Upper lobe of left lung (tissue), 6 donors: Measurements from ENCODE around the gene CRB1. TPM values are rescaled to one million over a fixed set of nuclear protein-coding genes. Genes with fewer than 3 reads are reported as not detected.
"Not testable (repeated sequence)": the region's sequence is repeated elsewhere in the genome, so short reads cannot be mapped to it uniquely, and the experiment has no call there.

Source experiments
- ATAC-seq, 2 donors: fragments of 200-7000 bp; cut with Tn5 transposase; one replicate each; pipeline ENCODE4 v1.9.1; 2022; ENCODE audit warnings: mild to moderate bottlenecking in 2 of 2, moderate library complexity in 2 of 2; ENCODE audit not compliant: low FRiP score in 2 of 2
- DNase-seq, 2 donors: peaks; one replicate each; pipeline ENCODE4 v3.0.0-alpha.2; 2019 to 2020
- H3K27ac ChIP-seq, 4 donors: fragments of 200-600 bp; sonication (generic); one replicate each; pipeline ENCODE4 v1.5.1; 2016 to 2019
- H3K27me3 ChIP-seq, 4 donors: fragments of 200-600 bp; sonication (generic); one replicate each; pipeline ENCODE4 v1.5.1; 2017 to 2019
- H3K36me3 ChIP-seq, 4 donors: fragments of 200-600 bp; sonication (generic); one replicate each; pipeline ENCODE4 v1.5.1; 2016 to 2019
- H3K4me1 ChIP-seq, 4 donors: fragments of 200-600 bp; sonication (generic); one replicate each; pipeline ENCODE4 v1.5.1; 2018 to 2019
- H3K4me3 ChIP-seq, 4 donors: fragments of 200-600 bp; sonication (generic); one replicate each; pipeline ENCODE4 v1.5.1; 2017 to 2019; ENCODE audit warnings: mild to moderate bottlenecking in 2 of 4, moderate library complexity in 1 of 4
- H3K9me3 ChIP-seq, 4 donors: fragments of 200-600 bp; sonication (generic); one replicate each; pipeline ENCODE4 v1.5.1; 2018 to 2019
- EP300 ChIP-seq, 4 donors: sonication (generic); formaldehyde crosslinking; IDR thresholded peaks; one replicate each; pipeline ENCODE4 v1.5.1; 2017; ENCODE audit warnings: antibody characterized with exemption in 4 of 4, control low read depth in 2 of 4
- POLR2A ChIP-seq, 4 donors: fragments of 450-650 bp; IDR thresholded peaks; one replicate each; pipeline ENCODE4 v1.5.1; 2016 to 2017; ENCODE audit warnings: antibody characterized with exemption in 4 of 4, mild to moderate bottlenecking in 2 of 4
- POLR2AphosphoS5 ChIP-seq, 2 donors: sonication (generic); formaldehyde crosslinking; IDR thresholded peaks; one replicate each; pipeline ENCODE4 v1.5.1; 2017; ENCODE audit warnings: antibody characterized with exemption in 2 of 2
- WGBS, 2 donors: methylation state at CpG; one replicate each; pipeline ENCODE4 v1.1.5; 2017 to 2018; 5-methylcytosine and 5-hydroxymethylcytosine counted together
- total RNA-seq, 6 donors: library from RNA; depleted of rRNA in 4 of 6; stranded (reverse); fragments of >200 nt in 4 of 6; gene quantifications; one replicate each; pipeline versions ENCODE4 v1.1.0 to v1.2.1, GENCODE V29; 2016 to 2021
- TF ChIP-seq, protein P1 (sequence below), 6 experiments: fragments of 450-650 bp in 4 of 6; fragments of 200-600 bp in 2 of 6; sonication (generic) in 2 of 6; IDR thresholded peaks; one replicate each; pipeline ENCODE4 v1.5.1; 2016 to 2019; ENCODE audit warnings: antibody characterized with exemption in 6 of 6
- donor health status: DM: no; HTN: no; CAD: no; lungs with moderate emphysema.
- donor health status: DM: no; HTN: yes; CAD: no; lungs with severe emphysema.

The CRB1 gene
- total RNA-seq, 6 donors from 2014 or later, result 0.11 to 0.98 (median 0.15) TPM; not detected in 1

DNA sequence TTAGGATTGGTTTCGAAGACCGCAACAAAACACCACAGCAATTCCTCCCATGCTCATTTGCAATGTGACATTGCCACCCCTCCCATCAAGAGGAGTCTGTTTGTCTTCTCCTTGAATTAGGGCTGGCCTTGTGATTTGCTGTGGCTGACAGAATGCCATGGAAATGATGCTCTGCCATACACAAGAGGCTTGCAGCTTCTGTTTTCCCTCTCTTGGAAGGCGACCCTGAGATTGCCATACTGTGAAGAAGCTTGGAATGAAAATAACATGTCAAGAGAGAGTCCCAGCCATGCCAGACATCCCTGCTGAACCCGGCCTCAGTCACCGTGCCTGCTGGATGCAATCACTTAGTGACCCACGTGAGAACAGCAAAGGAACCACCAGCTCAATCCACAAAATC is 212.4 kb downstream of the CRB1 start:
- Histone ChIP-seq H3K27me3 (no peaks in the 10 kb centered on the region), H3K4me1 (no peaks in the 10 kb centered on the region), H3K36me3 (no peaks in the 10 kb centered on the region), H3K9me3 (no peaks in the 10 kb centered on the region), H3K27ac (no peak overlapping the region), H3K4me3 (no peak overlapping the region)
- no peak for ATAC-seq
- DNase-seq, result no peak
- 77 to 82% methylated on average over 6 of the region's 6 CpGs for WGBS, 2 donors
- TF ChIP-seq, protein P1, sequence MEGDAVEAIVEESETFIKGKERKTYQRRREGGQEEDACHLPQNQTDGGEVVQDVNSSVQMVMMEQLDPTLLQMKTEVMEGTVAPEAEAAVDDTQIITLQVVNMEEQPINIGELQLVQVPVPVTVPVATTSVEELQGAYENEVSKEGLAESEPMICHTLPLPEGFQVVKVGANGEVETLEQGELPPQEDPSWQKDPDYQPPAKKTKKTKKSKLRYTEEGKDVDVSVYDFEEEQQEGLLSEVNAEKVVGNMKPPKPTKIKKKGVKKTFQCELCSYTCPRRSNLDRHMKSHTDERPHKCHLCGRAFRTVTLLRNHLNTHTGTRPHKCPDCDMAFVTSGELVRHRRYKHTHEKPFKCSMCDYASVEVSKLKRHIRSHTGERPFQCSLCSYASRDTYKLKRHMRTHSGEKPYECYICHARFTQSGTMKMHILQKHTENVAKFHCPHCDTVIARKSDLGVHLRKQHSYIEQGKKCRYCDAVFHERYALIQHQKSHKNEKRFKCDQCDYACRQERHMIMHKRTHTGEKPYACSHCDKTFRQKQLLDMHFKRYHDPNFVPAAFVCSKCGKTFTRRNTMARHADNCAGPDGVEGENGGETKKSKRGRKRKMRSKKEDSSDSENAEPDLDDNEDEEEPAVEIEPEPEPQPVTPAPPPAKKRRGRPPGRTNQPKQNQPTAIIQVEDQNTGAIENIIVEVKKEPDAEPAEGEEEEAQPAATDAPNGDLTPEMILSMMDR (IDR thresholded peaks at IDR 0.05), result no peak
- TF ChIP-seq POLR2AphosphoS5 (IDR thresholded peaks at IDR 0.05), result no peak
- no peak for TF ChIP-seq POLR2A (IDR thresholded peaks at IDR 0.05)
- no peak for TF ChIP-seq EP300 (IDR thresholded peaks at IDR 0.05)

DNA sequence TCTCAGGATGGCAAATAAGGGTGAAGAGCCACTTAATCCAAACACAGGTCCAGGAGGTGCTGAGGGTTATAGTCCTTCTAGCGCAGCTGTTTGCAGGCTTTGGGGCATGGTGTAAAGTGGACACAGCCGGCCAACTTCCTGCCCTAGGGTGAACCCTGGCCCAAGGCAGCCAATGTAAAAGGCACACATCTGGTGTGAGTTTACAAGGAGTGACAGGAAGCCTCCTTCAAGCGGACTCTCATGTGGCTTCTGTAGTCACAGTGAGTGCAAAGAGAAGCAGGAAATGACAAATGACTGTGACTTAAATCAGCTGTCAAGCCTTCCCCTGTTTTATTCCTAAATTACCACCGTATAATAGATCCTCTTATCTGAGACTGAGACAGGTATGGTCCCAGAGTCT is 213.0 kb downstream of the CRB1 start:
- no peak for DNase-seq
- 27 to 38% methylated on average over 4 of the region's 4 CpGs for WGBS, 2 donors
- no peak for ATAC-seq

DNA sequence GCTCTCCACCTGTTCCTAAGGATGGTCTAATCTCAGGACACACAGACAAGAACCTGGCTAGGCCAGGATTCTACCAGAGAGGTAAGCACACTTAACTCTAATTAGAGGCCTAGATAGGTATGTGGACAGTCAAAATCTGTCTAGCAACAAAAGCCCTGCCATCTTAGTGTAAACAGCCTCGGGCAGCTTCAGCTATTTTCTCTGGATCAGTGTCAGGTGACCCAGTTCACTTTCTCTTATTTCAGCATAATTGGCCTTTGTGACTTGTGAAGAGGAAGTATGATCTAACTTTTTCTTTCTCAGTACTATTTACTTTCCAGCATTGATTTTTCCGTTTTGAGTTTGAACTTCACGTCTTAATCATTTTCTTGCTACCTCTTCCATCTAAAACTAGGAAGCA is 217.7 kb downstream of the CRB1 start:
- no peaks in the 10 kb centered on the region for H3K9me3 ChIP-seq
- H3K27ac ChIP-seq, result no peak overlapping the region
- TF ChIP-seq POLR2AphosphoS5 (IDR thresholded peaks at IDR 0.05) (no peak), EP300 (IDR thresholded peaks at IDR 0.05) (no peak), POLR2A (IDR thresholded peaks at IDR 0.05) (no peak)
- TF ChIP-seq, protein P1 (IDR thresholded peaks at IDR 0.05), result no peak
- H3K36me3 ChIP-seq, result no peaks in the 10 kb centered on the region
- no peak for ATAC-seq
- no peaks in the 10 kb centered on the region for H3K27me3 ChIP-seq
- H3K4me3 ChIP-seq, result no peak overlapping the region
- WGBS, 2 donors, result 36 to 39% methylated on average over 3 of the region's 3 CpGs
- H3K4me1 ChIP-seq, result no peaks in the 10 kb centered on the region
- no peak for DNase-seq

More for the DNA sequence above, 213.0 kb downstream of the CRB1 start:
- TF ChIP-seq EP300 (IDR thresholded peaks at IDR 0.05) (no peak), POLR2A (IDR thresholded peaks at IDR 0.05) (no peak), POLR2AphosphoS5 (IDR thresholded peaks at IDR 0.05) (no peak)
- TF ChIP-seq, protein P1 (IDR thresholded peaks at IDR 0.05), result no peak
- Histone ChIP-seq H3K4me3 (no peak overlapping the region), H3K27me3 (no peaks in the 10 kb centered on the region), H3K27ac (no peak overlapping the region), H3K9me3 (no peaks in the 10 kb centered on the region), H3K4me1 (no peaks in the 10 kb centered on the region), H3K36me3 (no peaks in the 10 kb centered on the region)

DNA sequence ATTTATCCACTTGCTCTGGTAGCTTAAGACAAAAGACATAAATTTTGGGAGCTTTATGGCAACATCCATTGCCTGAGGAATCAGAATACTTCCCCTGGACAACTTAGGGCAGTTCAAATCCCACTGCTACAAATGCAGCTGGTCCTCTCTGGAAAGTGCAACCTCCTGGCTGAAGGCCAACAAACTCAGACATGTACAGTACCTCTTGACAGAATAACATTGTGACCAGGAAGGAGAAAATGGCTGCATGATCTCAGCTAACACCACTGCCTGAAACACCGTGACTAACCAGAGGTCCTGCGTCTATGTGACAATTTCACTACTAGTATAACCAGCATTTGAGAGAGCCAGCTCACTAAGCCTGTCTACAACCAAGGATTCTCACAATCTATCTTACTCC is 218.9 kb downstream of the CRB1 start:
- Histone ChIP-seq H3K4me1 (no peaks in the 10 kb centered on the region), H3K27me3 (no peaks in the 10 kb centered on the region), H3K27ac (no peak overlapping the region), H3K4me3 (no peak overlapping the region), H3K9me3 (no peaks in the 10 kb centered on the region), H3K36me3 (no peaks in the 10 kb centered on the region)
- 37 to 42% methylated on average over 2 of the region's 2 CpGs for WGBS, 2 donors
- DNase-seq (peak in 1 of 2 donors; percentile 38), ATAC-seq (peak in 1 of 2 donors; percentile 46)
- TF ChIP-seq POLR2A (IDR thresholded peaks at IDR 0.05) (no peak), EP300 (IDR thresholded peaks at IDR 0.05) (no peak), POLR2AphosphoS5 (IDR thresholded peaks at IDR 0.05) (no peak)
- TF ChIP-seq, protein P1 (IDR thresholded peaks at IDR 0.05), result no peak

DNA sequence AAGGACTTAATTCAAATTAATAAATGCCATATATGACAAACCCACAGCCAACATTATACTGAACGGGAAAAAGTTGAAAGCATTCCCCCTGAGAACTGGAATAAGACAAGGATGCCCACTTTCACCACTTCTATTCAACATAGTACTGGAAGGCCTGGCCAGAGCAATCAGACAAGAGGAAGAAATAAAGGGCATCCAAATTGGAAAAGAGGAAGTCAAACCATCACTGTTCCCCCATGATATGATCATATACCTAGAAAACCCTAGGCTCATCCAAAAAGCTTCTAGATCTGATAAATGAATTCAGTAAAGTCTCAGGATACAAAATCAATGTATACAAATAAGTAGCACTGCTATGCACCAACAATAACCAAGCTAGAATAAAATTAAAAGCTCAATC is 223.5 kb downstream of the CRB1 start:
- WGBS, 2 donors, result 88 to 91% methylated on average over 1 of the region's 1 CpG

More for the DNA sequence above, 223.5 kb downstream of the CRB1 start:
- not testable (repeated sequence) for H3K36me3 ChIP-seq, H3K9me3 ChIP-seq, DNase-seq, H3K4me1 ChIP-seq, H3K27ac ChIP-seq, H3K27me3 ChIP-seq, ATAC-seq, H3K4me3 ChIP-seq
